HL-60/S4 treated with phorbol 12-myristate 13-acetate at 8.2 ng/mL for 4 days and 3 days (cell line): ENCODE results near the gene SPINK5.

ENCODE experiments used
- in situ Hi-C: fragments of 300-500 bp; cut with MboI; formaldehyde crosslinking; loops from 2 replicates; pipeline ENCODE4 v1.15.0; 2022; ENCODE audit warnings: low sequenced_read_pairs

The SPINK5 gene

GRCh38 chr5:148091991-148092964 is 28.5 kb downstream of the SPINK5 start:
- in situ Hi-C loops = no loop called here

GRCh38 chr5:148094336-148094735 is 30.6 kb downstream of the SPINK5 start:
- in situ Hi-C loops = no loop called here

GRCh38 chr5:148104226-148104625 is 40.4 kb downstream of the SPINK5 start:
- in situ Hi-C loops = no loop called here

- in situ Hi-C loops = no loop called here
These were observed 43.8 kb downstream of the SPINK5 start for GRCh38 chr5:148107608-148108007.

- in situ Hi-C loops = no loop called here
These were observed 49.5 kb downstream of the SPINK5 start for GRCh38 chr5:148113243-148113642.

GRCh38 chr5:148120317-148120716 is 56.5 kb downstream of the SPINK5 start:
- in situ Hi-C loops = no loop called here

- in situ Hi-C loops = no loop called here
These were observed 61.9 kb downstream of the SPINK5 start for GRCh38 chr5:148125641-148126040.

- in situ Hi-C loops = no loop called here
These were observed 71.6 kb downstream of the SPINK5 start for GRCh38 chr5:148135091-148136048.

GRCh38 chr5:148140846-148141245 is 77.1 kb downstream of the SPINK5 start:
- in situ Hi-C loops = no loop called here

GRCh38 chr5:148141645-148142044 is 77.9 kb downstream of the SPINK5 start:
- in situ Hi-C loops = no loop called here

- in situ Hi-C loops = no loop called here
These were observed 82.1 kb downstream of the SPINK5 start for GRCh38 chr5:148145916-148146315.

GRCh38 chr5:148146487-148146886 is 82.7 kb downstream of the SPINK5 start:
- in situ Hi-C loops = no loop called here

GRCh38 chr5:148147415-148147814 is 83.6 kb downstream of the SPINK5 start:
- in situ Hi-C loops = no loop called here

- in situ Hi-C loops = no loop called here
These were observed 88.1 kb downstream of the SPINK5 start for GRCh38 chr5:148151872-148152271.

GRCh38 chr5:148152781-148153180 is 89.0 kb downstream of the SPINK5 start:
- in situ Hi-C loops = no loop called here

GRCh38 chr5:148156609-148157008 is 92.8 kb downstream of the SPINK5 start:
- in situ Hi-C loops = no loop called here

- in situ Hi-C loops = no loop called here
These were observed 98.3 kb downstream of the SPINK5 start for GRCh38 chr5:148162038-148162437.

GRCh38 chr5:148163345-148163744 is 99.6 kb downstream of the SPINK5 start:
- in situ Hi-C loops = no loop called here

- in situ Hi-C loops = no loop called here
These were observed 102.9 kb downstream of the SPINK5 start for GRCh38 chr5:148166550-148167283.

GRCh38 chr5:148168246-148168645 is 104.5 kb downstream of the SPINK5 start, which contains the start of gene SPINK14:
SPINK14 (plus strand) TSS chr5:148168546; CDS start chr5:148169733, 1,187 bp downstream.
- in situ Hi-C loops = no loop called here

- in situ Hi-C loops = no loop called here
These were observed 108.6 kb downstream of the SPINK5 start for GRCh38 chr5:148172377-148172776.
